ENCODE results near the gene ADGRL3.

ADGRL3 gene

GRCh38 chr4:61407642-61408618, 207.8 kb downstream of the ADGRL3 start:
- Mint-ChIP-seq H3K36me3 (no peaks in the 10 kb centered on the region), H3K27ac (no peak overlapping the region), H3K27me3 (no peaks in the 10 kb centered on the region), H3K4me3 (no peak overlapping the region), H3K9me3 (no peaks in the 10 kb centered on the region), H3K4me1 (no peaks in the 10 kb centered on the region)
- ATAC-seq (ENCODE audit: low read depth), result no peak
- DNase-seq (ENCODE audit: low spot score in 2 of 2), result no peak

DNA sequence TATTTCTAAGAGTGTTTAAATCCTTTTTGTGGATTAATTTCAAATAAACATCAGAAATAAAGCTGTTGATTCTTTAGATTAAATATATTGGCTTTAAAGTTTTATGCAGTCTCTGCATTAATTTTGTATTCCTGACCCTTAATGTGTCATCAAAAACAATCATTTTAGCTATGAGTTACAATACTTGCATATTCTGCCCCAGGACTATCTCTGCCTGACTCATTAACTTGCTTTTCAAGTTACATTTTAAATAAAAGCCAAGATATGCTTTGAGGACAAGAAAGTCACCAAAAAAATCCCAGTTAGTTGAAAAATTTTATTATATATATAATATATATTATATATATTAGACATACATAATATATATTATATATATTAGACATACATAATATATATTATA, 208.7 kb downstream of the ADGRL3 start:
- H3K9me3 Mint-ChIP-seq, result no peaks in the 10 kb centered on the region
- H3K27ac Mint-ChIP-seq, result no peak overlapping the region
- H3K36me3 Mint-ChIP-seq, result no peaks in the 10 kb centered on the region
- no peaks in the 10 kb centered on the region for H3K27me3 Mint-ChIP-seq
- H3K4me1 Mint-ChIP-seq, result no peaks in the 10 kb centered on the region
- no peak overlapping the region for H3K4me3 Mint-ChIP-seq
- no peak for DNase-seq (ENCODE audit: low spot score in 2 of 2)
- ATAC-seq (ENCODE audit: low read depth), result no peak

- DNase-seq (ENCODE audit: low spot score in 2 of 2) (no peak), ATAC-seq (ENCODE audit: low read depth) (no peak)
- Mint-ChIP-seq H3K4me3 (no peak overlapping the region), H3K9me3 (no peaks in the 10 kb centered on the region), H3K36me3 (no peaks in the 10 kb centered on the region), H3K4me1 (no peaks in the 10 kb centered on the region), H3K27ac (no peak overlapping the region), H3K27me3 (no peaks in the 10 kb centered on the region)
Measured at GRCh38 chr4:61411241-61411640, 211.1 kb downstream of the ADGRL3 start.

- no peak overlapping the region for H3K4me3 Mint-ChIP-seq
- ATAC-seq (ENCODE audit: low read depth) (no peak), DNase-seq (ENCODE audit: low spot score in 2 of 2) (no peak)
- H3K27me3 Mint-ChIP-seq, result no peaks in the 10 kb centered on the region
- H3K27ac Mint-ChIP-seq, result no peak overlapping the region
- no peaks in the 10 kb centered on the region for H3K36me3 Mint-ChIP-seq
- no peaks in the 10 kb centered on the region for H3K4me1 Mint-ChIP-seq
- H3K9me3 Mint-ChIP-seq, result peaks cover 5% of the 10 kb centered on the region
Measured at GRCh38 chr4:61425315-61425714, 225.2 kb downstream of the ADGRL3 start.

DNA sequence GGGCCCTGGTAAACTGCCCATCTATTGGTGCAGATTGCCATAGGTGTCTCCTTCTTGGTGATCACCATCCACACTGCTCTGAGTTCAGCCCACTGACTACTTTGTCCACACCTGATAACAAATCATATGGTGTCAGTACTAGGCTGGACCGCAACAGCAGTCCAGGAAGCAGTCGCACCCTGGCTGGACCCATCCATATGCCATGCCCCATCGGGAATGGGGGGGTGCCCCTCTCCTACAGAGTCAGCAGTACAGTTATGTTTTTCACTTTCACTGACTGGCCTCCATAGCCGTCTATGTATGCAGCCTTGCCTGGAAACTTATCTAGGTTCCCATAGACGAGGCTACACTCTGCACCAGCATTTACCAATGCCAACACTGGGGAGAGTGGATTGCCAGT, 226.1 kb downstream of the ADGRL3 start:
- Mint-ChIP-seq H3K27ac (no peak overlapping the region), H3K36me3 (no peaks in the 10 kb centered on the region), H3K4me3 (no peak overlapping the region), H3K27me3 (no peaks in the 10 kb centered on the region), H3K4me1 (no peaks in the 10 kb centered on the region), H3K9me3 (peaks cover 5% of the 10 kb centered on the region)
- no peak for DNase-seq (ENCODE audit: low spot score in 2 of 2)
- no peak for ATAC-seq (ENCODE audit: low read depth)

DNA sequence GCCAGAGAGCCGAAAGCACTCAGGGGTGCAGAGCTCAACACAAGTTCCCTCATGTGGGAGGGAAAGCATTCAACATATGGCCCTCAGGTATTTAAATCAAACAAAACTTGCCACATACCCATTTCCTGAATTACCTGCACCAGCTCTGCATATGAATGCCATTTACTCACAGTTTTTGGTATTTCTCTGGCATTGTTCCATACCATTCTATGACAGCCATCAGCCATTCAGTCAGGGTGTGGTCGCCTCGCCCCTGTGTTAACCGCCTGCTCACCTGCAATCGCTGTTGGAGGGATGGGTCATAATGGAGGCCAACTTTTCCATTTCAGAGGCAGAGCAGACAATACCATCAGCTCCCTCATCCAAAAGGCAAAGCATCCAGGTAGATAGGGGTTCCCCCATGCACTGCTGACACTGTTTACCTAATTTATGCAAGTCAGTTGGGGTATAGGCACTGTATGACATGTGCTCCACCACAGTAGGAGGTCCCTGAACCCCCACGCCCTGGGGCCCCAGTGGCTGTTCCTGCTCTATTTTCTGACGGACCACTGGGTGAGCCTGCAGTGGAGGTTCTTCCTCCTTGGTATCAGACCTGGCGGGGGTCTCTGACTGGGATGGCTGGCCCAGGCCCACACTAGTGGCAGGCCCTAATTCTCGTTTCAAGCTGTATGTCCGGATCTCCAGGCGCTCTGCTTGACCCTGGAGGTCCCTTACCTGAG, 227.1 kb downstream of the ADGRL3 start:
- ATAC-seq (ENCODE audit: low read depth), result no peak
- no peaks in the 10 kb centered on the region for H3K4me1 Mint-ChIP-seq
- H3K27me3 Mint-ChIP-seq, result no peaks in the 10 kb centered on the region
- H3K9me3 Mint-ChIP-seq, result peaks cover 7% of the 10 kb centered on the region
- H3K4me3 Mint-ChIP-seq, result no peak overlapping the region
- H3K27ac Mint-ChIP-seq, result no peak overlapping the region
- no peaks in the 10 kb centered on the region for H3K36me3 Mint-ChIP-seq
- no peak for DNase-seq (ENCODE audit: low spot score in 2 of 2)

- ATAC-seq (ENCODE audit: low read depth), result no peak
- Mint-ChIP-seq H3K27ac (no peak overlapping the region), H3K4me1 (no peaks in the 10 kb centered on the region), H3K27me3 (no peaks in the 10 kb centered on the region), H3K4me3 (no peak overlapping the region), H3K36me3 (no peaks in the 10 kb centered on the region), H3K9me3 (peaks cover 7% of the 10 kb centered on the region)
- DNase-seq (ENCODE audit: low spot score in 2 of 2), result no peak
Measured at GRCh38 chr4:61427818-61428495, 227.8 kb downstream of the ADGRL3 start.

- Mint-ChIP-seq H3K9me3 (peaks cover 4% of the 10 kb centered on the region), H3K36me3 (no peaks in the 10 kb centered on the region), H3K4me3 (no peak overlapping the region), H3K27me3 (no peaks in the 10 kb centered on the region), H3K4me1 (no peaks in the 10 kb centered on the region), H3K27ac (no peak overlapping the region)
- DNase-seq (ENCODE audit: low spot score in 2 of 2) (no peak), ATAC-seq (ENCODE audit: low read depth) (no peak)
Measured at GRCh38 chr4:61428950-61429349, 228.8 kb downstream of the ADGRL3 start.

DNA sequence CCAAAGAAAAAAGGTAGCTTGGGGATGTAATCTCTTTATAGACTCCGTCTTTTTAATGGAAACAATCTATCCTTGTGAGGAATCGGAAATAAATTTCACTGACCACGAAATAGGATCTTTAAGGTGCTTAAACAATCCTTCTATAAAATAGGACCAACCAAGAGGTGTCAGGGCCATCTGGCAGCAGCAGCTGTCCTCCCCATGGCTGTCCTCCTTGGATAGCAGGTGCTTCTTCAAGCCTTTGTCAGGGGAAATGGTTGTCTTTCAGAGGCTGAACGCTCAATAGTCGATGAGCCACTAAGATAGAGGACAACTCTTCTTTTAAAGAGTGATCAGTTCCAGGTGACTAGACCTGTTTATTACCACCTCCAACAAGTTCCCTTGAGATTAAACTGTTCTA, 231.0 kb downstream of the ADGRL3 start:
- DNase-seq (ENCODE audit: low spot score in 2 of 2), result no peak
- Mint-ChIP-seq H3K27ac (no peak overlapping the region), H3K4me3 (no peak overlapping the region), H3K27me3 (no peaks in the 10 kb centered on the region), H3K9me3 (peaks cover 6% of the 10 kb centered on the region), H3K4me1 (no peaks in the 10 kb centered on the region), H3K36me3 (no peaks in the 10 kb centered on the region)
- no peak for ATAC-seq (ENCODE audit: low read depth)

- H3K9me3 Mint-ChIP-seq, result peaks cover 3% of the 10 kb centered on the region
- H3K36me3 Mint-ChIP-seq, result no peaks in the 10 kb centered on the region
- no peak overlapping the region for H3K4me3 Mint-ChIP-seq
- DNase-seq (ENCODE audit: low spot score in 2 of 2) (no peak), ATAC-seq (ENCODE audit: low read depth) (no peak)
- H3K27me3 Mint-ChIP-seq, result no peaks in the 10 kb centered on the region
- no peak overlapping the region for H3K27ac Mint-ChIP-seq
- H3K4me1 Mint-ChIP-seq, result no peaks in the 10 kb centered on the region
Measured at GRCh38 chr4:61437923-61438322, 237.8 kb downstream of the ADGRL3 start.

- H3K27me3 Mint-ChIP-seq, result no peaks in the 10 kb centered on the region
- H3K27ac Mint-ChIP-seq, result no peak overlapping the region
- no peaks in the 10 kb centered on the region for H3K36me3 Mint-ChIP-seq
- no peaks in the 10 kb centered on the region for H3K4me1 Mint-ChIP-seq
- ATAC-seq (ENCODE audit: low read depth) (no peak), DNase-seq (ENCODE audit: low spot score in 2 of 2) (no peak)
- peaks cover 3% of the 10 kb centered on the region for H3K9me3 Mint-ChIP-seq
- no peak overlapping the region for H3K4me3 Mint-ChIP-seq
Measured at GRCh38 chr4:61440321-61440720, 240.2 kb downstream of the ADGRL3 start.

DNA sequence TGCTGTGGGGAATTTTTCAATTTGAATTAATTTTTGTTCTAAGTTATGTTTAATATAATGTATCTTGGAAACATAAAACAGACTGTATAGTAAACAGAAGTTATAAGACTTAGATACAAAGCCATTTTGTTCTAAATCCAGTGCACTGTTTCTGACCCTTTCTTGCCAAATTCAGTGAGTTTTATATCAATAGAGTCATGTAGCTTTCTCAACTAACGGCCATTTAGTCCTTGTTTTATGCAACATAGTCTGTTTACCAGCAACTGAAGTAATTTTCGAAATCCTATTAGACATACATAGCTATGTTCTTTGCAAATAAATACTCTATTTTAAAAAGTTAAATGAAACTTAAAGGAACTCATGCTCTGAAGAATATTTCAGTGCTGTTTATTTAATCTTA, 242.8 kb downstream of the ADGRL3 start:
- ATAC-seq (ENCODE audit: low read depth), result no peak
- H3K27ac Mint-ChIP-seq, result no peak overlapping the region

DNA sequence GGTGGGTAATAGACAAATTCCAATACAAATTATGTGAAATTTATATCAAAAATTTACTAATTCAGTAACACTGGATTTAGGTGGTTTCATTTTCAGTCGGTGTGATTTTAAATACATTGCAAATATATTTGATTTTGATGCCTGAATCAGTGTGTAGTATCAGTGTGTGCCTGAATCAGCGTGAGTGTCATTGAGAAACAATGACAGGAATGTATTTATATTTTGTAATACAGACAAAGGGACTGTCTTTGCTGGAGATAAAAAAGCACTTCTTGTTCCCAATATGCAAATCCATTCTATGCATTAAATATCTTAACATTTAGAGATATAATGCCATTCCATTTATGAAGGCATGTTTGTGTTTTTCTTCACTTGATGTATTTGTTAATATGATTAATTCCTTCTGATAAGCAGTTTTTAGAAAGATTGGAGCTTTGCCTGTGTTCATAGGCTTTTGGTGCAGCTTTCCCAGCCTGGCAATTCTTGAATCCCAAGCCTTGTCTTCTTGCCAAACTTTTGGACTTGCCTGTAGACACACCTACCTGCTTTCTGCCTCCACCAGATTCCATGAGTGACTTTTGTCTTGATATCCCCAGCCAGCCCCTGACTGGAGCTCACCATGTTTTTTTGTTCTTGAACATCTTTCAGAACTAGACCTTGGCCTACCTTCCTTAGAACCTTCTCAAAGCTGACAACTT, 243.8 kb downstream of the ADGRL3 start:
- H3K4me1 Mint-ChIP-seq, result no peaks in the 10 kb centered on the region
- H3K4me3 Mint-ChIP-seq, result no peak overlapping the region
- no peak for DNase-seq (ENCODE audit: low spot score in 2 of 2)
- H3K36me3 Mint-ChIP-seq, result no peaks in the 10 kb centered on the region
- no peak for ATAC-seq (ENCODE audit: low read depth)
- H3K27me3 Mint-ChIP-seq, result no peaks in the 10 kb centered on the region
- no peak overlapping the region for H3K27ac Mint-ChIP-seq
- peaks cover 1% of the 10 kb centered on the region for H3K9me3 Mint-ChIP-seq

More for the DNA sequence above, 242.8 kb downstream of the ADGRL3 start:
- no peak for DNase-seq (ENCODE audit: low spot score in 2 of 2)
- Mint-ChIP-seq H3K4me1 (no peaks in the 10 kb centered on the region), H3K27me3 (no peaks in the 10 kb centered on the region), H3K36me3 (no peaks in the 10 kb centered on the region), H3K9me3 (peaks cover 1% of the 10 kb centered on the region), H3K4me3 (no peak overlapping the region)
